Loucy (cell line): Measurements from ENCODE around the gene KSR2.

Experiments used
- H2AFZ ChIP-seq: fragments of 200-600 bp; sonication (generic); 2 replicates; pipeline ENCODE4 v1.6.0; 2016; ENCODE audit warnings: antibody characterized with exemption, mild to moderate bottlenecking, low read length, moderate library complexity
- H3F3A ChIP-seq: fragments of 200-600 bp; 2 replicates; pipeline ENCODE4 v1.6.0; 2016; ENCODE audit warnings: antibody characterized with exemption, low read depth, mild to moderate bottlenecking
- H3K27me3 ChIP-seq: fragments of 200-600 bp; sonication (generic); 2 replicates; pipeline ENCODE4 v1.6.1; 2014; ENCODE audit warnings: low read length, mild to moderate bottlenecking; ENCODE audit not compliant: insufficient read depth, poor library complexity, severe bottlenecking
- H3K36me3 ChIP-seq: fragments of 200-600 bp; sonication (generic); 2 replicates; pipeline ENCODE4 v1.6.1; 2016; ENCODE audit warnings: low read length; ENCODE audit not compliant: insufficient read depth
- H3K4me1 ChIP-seq: fragments of 200-600 bp; sonication (generic); 2 replicates; pipeline ENCODE4 v1.5.1; 2014; ENCODE audit warnings: low read length, mild to moderate bottlenecking; ENCODE audit not compliant: insufficient read depth, poor library complexity, severe bottlenecking
- H3K4me2 ChIP-seq: fragments of 200-600 bp; sonication (generic); 2 replicates; pipeline ENCODE4 v1.6.0; 2014; ENCODE audit warnings: antibody characterized with exemption, low read length, low read depth, mild to moderate bottlenecking; ENCODE audit not compliant: poor library complexity, severe bottlenecking
- H3K4me3 ChIP-seq: fragments of 200-600 bp; sonication (generic); 2 replicates; pipeline ENCODE4 v1.5.1; 2014; ENCODE audit warnings: low read length, mild to moderate bottlenecking, mixed read lengths; ENCODE audit not compliant: poor library complexity, severe bottlenecking
- H3K79me2 ChIP-seq: fragments of 200-600 bp; sonication (generic); 2 replicates; pipeline ENCODE4 v1.6.1; 2014; ENCODE audit warnings: low read length; ENCODE audit not compliant: insufficient read depth
- H3K9ac ChIP-seq: fragments of 200-600 bp; sonication (generic); 2 replicates; pipeline ENCODE4 v1.6.0; 2014; ENCODE audit warnings: mild to moderate bottlenecking, low read depth, low read length, moderate library complexity; ENCODE audit not compliant: poor library complexity, severe bottlenecking
- H3K9me2 ChIP-seq: fragments of 200-600 bp; sonication (generic); replicated peaks from 2 replicates; pipeline ENCODE4 v1.6.1; 2016; ENCODE audit warnings: low read depth, low read length, mixed read lengths
- H3K9me3 ChIP-seq: fragments of 200-600 bp; sonication (generic); 2 replicates; pipeline ENCODE4 v1.6.1; 2014; ENCODE audit warnings: mild to moderate bottlenecking, antibody characterized with exemption, low read length, low read depth; ENCODE audit not compliant: insufficient read depth
- H4K20me1 ChIP-seq: fragments of 200-600 bp; sonication (generic); 2 replicates; pipeline ENCODE4 v1.6.0; 2014; ENCODE audit warnings: antibody characterized with exemption, low read length, mild to moderate bottlenecking; ENCODE audit not compliant: insufficient read depth, poor library complexity, severe bottlenecking
- CTCF ChIP-seq: fragments of 200-600 bp; sonication (generic); conservative IDR thresholded peaks from 2 replicates; pipeline ENCODE4 v1.5.1; 2014; ENCODE audit warnings: mild to moderate bottlenecking, antibody characterized with exemption, low read length
- EZH2phosphoT487 ChIP-seq: fragments of 200-600 bp; IDR thresholded peaks from 2 replicates; pipeline ENCODE4 v1.6.1; 2018; ENCODE audit warnings: antibody characterized with exemption, mild to moderate bottlenecking, moderate library complexity, borderline replicate concordance

The KSR2 gene

GRCh38 chr12:117501076-117501869 is 467.5 kb downstream of the KSR2 start:
- Histone ChIP-seq H3K79me2 (no peaks in the 10 kb centered on the region), H2AFZ (no peak overlapping the region), H3K36me3 (no peaks in the 10 kb centered on the region), H3K4me2 (no peak overlapping the region), H3K9me3 (no peaks in the 10 kb centered on the region), H3K27me3 (no peaks in the 10 kb centered on the region), H3F3A (no peaks in the 10 kb centered on the region), H4K20me1 (no peaks in the 10 kb centered on the region), H3K4me3 (no peak overlapping the region), H3K9ac (no peak overlapping the region), H3K4me1 (no peaks in the 10 kb centered on the region), H3K9me2 (no peaks in the 10 kb centered on the region)
- TF ChIP-seq CTCF: no peak

GRCh38 chr12:117499759-117500485 is 468.9 kb downstream of the KSR2 start:
- Histone ChIP-seq H2AFZ (no peak overlapping the region), H3K36me3 (no peaks in the 10 kb centered on the region), H3K4me2 (no peak overlapping the region), H3K79me2 (no peaks in the 10 kb centered on the region), H4K20me1 (no peaks in the 10 kb centered on the region), H3F3A (no peaks in the 10 kb centered on the region), H3K27me3 (no peaks in the 10 kb centered on the region), H3K9ac (no peak overlapping the region), H3K9me2 (no peaks in the 10 kb centered on the region), H3K9me3 (no peaks in the 10 kb centered on the region), H3K4me3 (no peak overlapping the region), H3K4me1 (no peaks in the 10 kb centered on the region)
- TF ChIP-seq EZH2phosphoT487: no peak
- no peak for TF ChIP-seq CTCF

- Histone ChIP-seq H3K27me3 (no peaks in the 10 kb centered on the region), H3K4me2 (no peak overlapping the region), H3K4me1 (no peaks in the 10 kb centered on the region), H3K4me3 (no peak overlapping the region), H3K9me2 (no peaks in the 10 kb centered on the region), H3K9me3 (no peaks in the 10 kb centered on the region), H2AFZ (no peak overlapping the region), H3K9ac (no peak overlapping the region), H3F3A (no peaks in the 10 kb centered on the region), H3K79me2 (no peaks in the 10 kb centered on the region), H4K20me1 (no peaks in the 10 kb centered on the region), H3K36me3 (no peaks in the 10 kb centered on the region)
- no peak for TF ChIP-seq CTCF
- TF ChIP-seq EZH2phosphoT487: no peak
Observed at GRCh38 chr12:117498880-117499279, 469.9 kb downstream of the KSR2 start.
